HG03457 (cell line): Measurements from ENCODE around the gene PKN2.
"Not testable (repeated sequence)": the region's sequence is repeated elsewhere in the genome, so short reads cannot be mapped to it uniquely, and the experiment has no call there.

Experiments used
- ATAC-seq: cut with Tn5 transposase; IDR thresholded peaks from one replicate; pipeline ENCODE4 v1.9.1; 2021; ENCODE audit warnings: moderate number of reproducible peaks; ENCODE audit not compliant: unreplicated experiment

Gene PKN2

DNA sequence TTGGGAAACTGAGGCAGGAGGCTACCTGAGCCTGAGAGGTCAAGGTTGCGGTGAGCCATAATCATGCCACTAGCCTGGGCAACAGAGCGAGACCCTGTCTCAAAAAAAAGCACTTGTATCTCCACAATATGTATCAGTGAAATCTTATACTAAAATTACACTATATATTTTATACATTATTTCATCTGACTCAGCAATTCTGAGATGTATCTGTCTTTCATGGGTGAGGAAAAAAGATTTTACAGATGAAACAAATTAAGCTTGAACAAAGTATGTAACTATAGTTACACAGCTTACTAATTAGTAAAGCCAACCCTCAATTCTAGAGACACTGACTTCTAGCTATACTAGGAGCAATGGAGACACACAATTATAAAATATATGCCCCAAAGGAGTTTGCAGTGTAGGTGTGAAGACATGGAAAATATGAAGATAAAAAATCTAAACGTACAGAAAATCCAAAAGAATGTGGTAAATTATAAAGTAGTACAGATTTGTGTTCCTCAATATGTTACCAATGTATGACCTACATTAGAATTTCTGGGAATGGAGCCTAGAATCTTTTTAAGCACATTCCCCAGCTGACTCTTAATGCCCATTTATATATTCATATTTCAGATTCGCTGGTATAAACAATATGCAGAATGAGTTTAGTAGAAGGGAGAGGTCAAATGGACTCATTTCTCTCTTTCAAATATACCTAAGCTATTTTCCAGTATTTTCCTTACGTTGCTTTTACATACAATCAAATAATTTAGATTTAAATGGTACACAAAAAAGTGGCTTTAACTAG lies 192.7 kb downstream of the PKN2 start:
- no peak for ATAC-seq

DNA sequence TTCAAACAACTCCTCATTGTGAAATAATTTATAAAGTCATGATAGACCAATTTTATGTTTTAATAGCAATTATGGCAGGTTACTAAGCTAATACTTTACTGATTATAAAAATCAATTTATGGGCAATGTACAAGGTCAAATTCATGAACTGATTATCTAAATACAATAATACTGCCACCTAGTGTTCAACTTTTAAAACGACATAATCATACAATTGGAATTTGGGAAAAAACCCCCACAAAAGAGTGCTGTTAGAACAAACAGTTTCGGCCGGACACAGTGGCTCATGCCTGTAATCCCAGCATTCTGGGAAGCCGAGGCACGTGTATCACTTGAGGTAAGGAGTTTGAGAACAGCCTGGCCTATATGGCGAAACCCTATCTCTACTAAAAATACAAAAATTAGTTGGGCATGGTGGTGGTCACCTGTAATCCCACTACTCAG lies 193.3 kb downstream of the PKN2 start:
- no peak for ATAC-seq

DNA sequence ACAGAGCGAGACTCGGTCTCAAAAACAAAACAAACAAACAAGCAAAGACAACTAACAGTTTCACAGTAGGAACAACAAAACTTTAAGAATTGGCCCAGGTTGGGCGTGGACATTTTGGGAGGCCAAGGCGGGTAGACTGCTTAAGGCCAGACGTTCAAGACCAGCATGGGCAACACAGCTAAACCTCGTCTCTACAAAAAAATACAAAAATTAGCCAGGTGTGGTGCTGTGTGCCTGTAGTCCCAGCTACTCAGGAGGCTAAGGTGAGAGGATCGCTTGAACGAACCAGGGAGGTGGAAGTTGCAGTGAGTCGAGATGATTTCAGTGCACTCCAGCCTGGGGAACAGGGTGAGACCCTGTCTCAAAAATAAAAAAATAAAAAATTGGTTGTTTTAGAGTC lies 193.8 kb downstream of the PKN2 start:
- no peak for ATAC-seq

DNA sequence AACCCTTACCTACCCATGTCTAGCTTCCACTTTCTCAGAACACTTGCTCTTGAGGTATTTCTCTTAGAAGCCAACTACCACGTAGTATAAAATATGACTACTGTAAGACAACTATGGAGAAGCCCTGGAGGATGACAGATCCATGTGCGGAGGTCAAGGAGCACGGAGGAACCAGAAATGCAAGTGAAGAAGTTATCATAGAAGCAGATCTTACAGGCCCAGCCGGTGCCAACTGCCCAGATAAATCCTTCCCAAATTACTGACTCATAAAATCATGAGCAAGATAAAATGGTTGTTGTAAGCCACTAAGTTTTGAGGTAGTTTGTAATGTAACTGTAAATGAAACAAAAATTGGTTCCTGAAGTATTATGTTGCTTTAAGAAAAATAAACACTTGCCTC lies 194.7 kb downstream of the PKN2 start:
- no peak for ATAC-seq

DNA sequence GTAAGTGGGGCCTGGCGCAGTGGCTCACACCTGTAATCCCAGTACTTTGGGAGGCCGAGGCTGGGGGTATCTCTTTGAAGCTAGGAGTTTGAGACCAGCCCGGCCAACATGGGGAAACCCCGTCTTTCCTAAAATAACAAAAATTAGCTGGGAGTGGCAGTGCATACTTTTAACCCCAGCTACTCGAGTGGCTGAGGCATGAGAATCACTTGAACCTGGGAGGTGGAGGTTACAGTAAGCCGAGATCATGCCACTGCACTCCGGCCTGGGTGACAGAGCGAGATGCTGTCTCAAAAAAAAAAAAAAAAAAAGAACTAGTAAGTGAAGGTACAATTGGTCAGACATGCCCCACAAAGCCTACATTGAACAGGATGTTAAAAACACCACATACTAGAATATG lies 196.6 kb downstream of the PKN2 start:
- not testable (repeated sequence) for ATAC-seq

DNA sequence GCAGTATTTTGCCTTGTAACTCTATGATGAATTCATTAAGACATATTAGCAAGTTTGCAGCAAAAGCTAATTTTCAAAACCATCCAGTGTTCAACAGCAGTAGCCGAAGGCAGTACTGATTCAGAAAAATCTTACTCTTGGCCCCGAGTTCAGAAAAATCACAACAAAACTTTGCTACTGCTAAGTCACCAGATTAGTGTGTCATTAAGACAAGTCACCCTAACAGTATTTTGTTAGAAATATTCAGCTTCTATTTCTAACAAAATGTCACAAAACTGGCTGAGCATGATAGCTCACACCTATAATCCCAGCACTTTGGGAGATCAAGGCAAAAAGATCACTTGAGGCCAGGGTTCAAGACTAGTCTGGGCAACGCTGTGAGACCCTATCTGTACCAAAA lies 199.1 kb downstream of the PKN2 start:
- ATAC-seq: no peak
